MM.1S (cell line): Measurements from ENCODE around the gene DHX29.

Experiments used
- CTCF ChIP-seq: fragments of 300-600 bp; sonication (generic); IDR thresholded peaks from 2 replicates; pipeline ENCODE4 v1.5.1; 2016; ENCODE audit warnings: antibody characterized with exemption, low read length, mixed read lengths
- EZH2 ChIP-seq: fragments of 300-600 bp; sonication (generic); optimal IDR thresholded peaks from 2 replicates; pipeline ENCODE3; 2017; ENCODE audit warnings: low read depth, mild to moderate bottlenecking, antibody characterized with exemption, low read length, mixed read lengths

- no peak for TF ChIP-seq CTCF
- no peak for TF ChIP-seq EZH2
Observed at GRCh38 chr5:55343609-55344008, 36.1 kb upstream of the DHX29 start.
